Measurements from ENCODE around the gene PCID2.

DNA sequence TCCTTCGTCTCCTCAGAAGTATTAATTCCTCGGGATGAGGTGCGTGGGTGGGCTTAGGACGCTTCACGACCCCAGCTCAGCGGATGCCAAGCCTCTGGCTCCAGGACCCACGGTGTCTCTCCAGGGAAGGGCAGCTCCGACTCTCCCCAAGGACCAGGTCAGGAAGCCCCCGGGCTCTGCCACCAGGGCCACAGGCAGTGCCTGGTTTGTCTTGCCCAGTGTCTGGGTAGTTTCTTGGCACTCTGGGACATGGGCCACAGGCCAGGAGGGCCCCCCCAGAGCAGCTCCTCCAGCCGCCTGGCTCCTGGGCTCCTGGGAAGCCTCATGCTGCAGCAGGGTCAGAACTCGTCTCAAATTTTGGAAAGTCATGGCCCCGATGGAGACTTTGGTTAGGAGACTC, 47.5 kb downstream of the PCID2 start:
- TF ChIP-seq, protein P1, sequence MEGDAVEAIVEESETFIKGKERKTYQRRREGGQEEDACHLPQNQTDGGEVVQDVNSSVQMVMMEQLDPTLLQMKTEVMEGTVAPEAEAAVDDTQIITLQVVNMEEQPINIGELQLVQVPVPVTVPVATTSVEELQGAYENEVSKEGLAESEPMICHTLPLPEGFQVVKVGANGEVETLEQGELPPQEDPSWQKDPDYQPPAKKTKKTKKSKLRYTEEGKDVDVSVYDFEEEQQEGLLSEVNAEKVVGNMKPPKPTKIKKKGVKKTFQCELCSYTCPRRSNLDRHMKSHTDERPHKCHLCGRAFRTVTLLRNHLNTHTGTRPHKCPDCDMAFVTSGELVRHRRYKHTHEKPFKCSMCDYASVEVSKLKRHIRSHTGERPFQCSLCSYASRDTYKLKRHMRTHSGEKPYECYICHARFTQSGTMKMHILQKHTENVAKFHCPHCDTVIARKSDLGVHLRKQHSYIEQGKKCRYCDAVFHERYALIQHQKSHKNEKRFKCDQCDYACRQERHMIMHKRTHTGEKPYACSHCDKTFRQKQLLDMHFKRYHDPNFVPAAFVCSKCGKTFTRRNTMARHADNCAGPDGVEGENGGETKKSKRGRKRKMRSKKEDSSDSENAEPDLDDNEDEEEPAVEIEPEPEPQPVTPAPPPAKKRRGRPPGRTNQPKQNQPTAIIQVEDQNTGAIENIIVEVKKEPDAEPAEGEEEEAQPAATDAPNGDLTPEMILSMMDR (IDR thresholded peaks at IDR 0.05; ENCODE audit: low read depth, low read length) = no peak
- TF ChIP-seq MYC (IDR thresholded peaks at IDR 0.05; ENCODE audit: low read depth, low read length) = no peak
